ENCODE data around the gene ANGPTL8. TPM values are rescaled to one million over a fixed set of nuclear protein-coding genes. Genes with fewer than 3 reads are reported as not detected.

ANGPTL8 gene
- total RNA-seq, 4 donors from 2014 or later: not detected

- TF ChIP-seq CTCF (IDR thresholded peaks at IDR 0.05): no peak
- no peak for TF ChIP-seq POLR2A (IDR thresholded peaks at IDR 0.05)
Measured at GRCh38 chr19:11240008-11240444, 607 bp downstream of the ANGPTL8 start.

GRCh38 chr19:11242025-11242424 lies 2.6 kb downstream of the ANGPTL8 start:
- H3K4me3 ChIP-seq: no peak overlapping the region
- H3K36me3 ChIP-seq: peaks cover 0 to 41% (median 0%) of the 10 kb centered on the region in 3 donors
- no peak for TF ChIP-seq POLR2A (IDR thresholded peaks at IDR 0.05)
- TF ChIP-seq CTCF (IDR thresholded peaks at IDR 0.05): no peak
- H3K9me3 ChIP-seq: peaks cover 0 to 19% (median 0%) of the 10 kb centered on the region in 4 donors
- H3K27ac ChIP-seq: no peak overlapping the region
- H3K4me1 ChIP-seq: peaks cover 0 to 8% (median 2%) of the 10 kb centered on the region in 4 donors
- DNase-seq: no peak
- H3K27me3 ChIP-seq: no peaks in the 10 kb centered on the region

More at GRCh38 chr19:11240008-11240444, 607 bp downstream of the ANGPTL8 start:
- peaks cover 0 to 56% (median 0%) of the 10 kb centered on the region in 3 donors for H3K36me3 ChIP-seq
- peaks cover 0 to 8% (median 2%) of the 10 kb centered on the region in 4 donors for H3K4me1 ChIP-seq
- peaks cover 0 to 19% (median 0%) of the 10 kb centered on the region in 4 donors for H3K9me3 ChIP-seq
- no peak overlapping the region for H3K27ac ChIP-seq
- no peak for DNase-seq
- H3K27me3 ChIP-seq: no peaks in the 10 kb centered on the region
- H3K4me3 ChIP-seq: peak overlapping the region in 1 of 4 donors; percentile 19

GRCh38 chr19:11242864-11243797 lies 3.7 kb downstream of the ANGPTL8 start:
- H3K4me3 ChIP-seq: no peak overlapping the region
- DNase-seq: peak; percentile 85 to 96 (median 95)
- H3K27me3 ChIP-seq: no peaks in the 10 kb centered on the region
- H3K36me3 ChIP-seq: peaks cover 0 to 43% (median 0%) of the 10 kb centered on the region in 3 donors
- H3K4me1 ChIP-seq: peaks cover 0 to 8% (median 2%) of the 10 kb centered on the region in 4 donors
- H3K27ac ChIP-seq: peak overlapping the region in 1 of 4 donors; percentile 22
- peaks cover 0 to 17% (median 0%) of the 10 kb centered on the region in 4 donors for H3K9me3 ChIP-seq
- no peak for TF ChIP-seq POLR2A (IDR thresholded peaks at IDR 0.05)
- peak; percentile 2 to 82 (median 53) for TF ChIP-seq CTCF (IDR thresholded peaks at IDR 0.05)

- H3K9me3 ChIP-seq: peaks cover 0 to 10% (median 0%) of the 10 kb centered on the region in 4 donors
- peaks cover 0 to 8% (median 2%) of the 10 kb centered on the region in 4 donors for H3K4me1 ChIP-seq
- DNase-seq: no peak
- H3K27ac ChIP-seq: peak overlapping the region in 1 of 4 donors; percentile 22
- H3K36me3 ChIP-seq: peaks cover 0 to 44% (median 0%) of the 10 kb centered on the region in 3 donors
- TF ChIP-seq CTCF (IDR thresholded peaks at IDR 0.05) (no peak), POLR2A (IDR thresholded peaks at IDR 0.05) (no peak)
- H3K27me3 ChIP-seq: no peaks in the 10 kb centered on the region
- H3K4me3 ChIP-seq: no peak overlapping the region
Measured at GRCh38 chr19:11243798-11244169, 4.4 kb downstream of the ANGPTL8 start.

- H3K27me3 ChIP-seq: no peaks in the 10 kb centered on the region
- peaks cover 0 to 42% (median 0%) of the 10 kb centered on the region in 3 donors for H3K36me3 ChIP-seq
- H3K9me3 ChIP-seq: no peaks in the 10 kb centered on the region
- H3K4me1 ChIP-seq: peaks cover 0 to 8% (median 2%) of the 10 kb centered on the region in 4 donors
- H3K4me3 ChIP-seq: no peak overlapping the region
- DNase-seq: no peak
- H3K27ac ChIP-seq: no peak overlapping the region
- TF ChIP-seq POLR2A (IDR thresholded peaks at IDR 0.05) (no peak), CTCF (IDR thresholded peaks at IDR 0.05) (no peak)
Measured at GRCh38 chr19:11244846-11245589, 5.6 kb downstream of the ANGPTL8 start.
